GM12873 (cell line): Measurements from ENCODE around the gene ZNF638.

Experiments used
- CTCF ChIP-seq: IDR thresholded peaks from 2 replicates; pipeline ENCODE4 v1.5.1; 2012; ENCODE audit warnings: low read depth, mild to moderate bottlenecking, moderate library complexity, low read length, control low read depth; ENCODE audit not compliant: insufficient read depth; ENCODE audit errors: missing control alignments

Gene ZNF638

DNA sequence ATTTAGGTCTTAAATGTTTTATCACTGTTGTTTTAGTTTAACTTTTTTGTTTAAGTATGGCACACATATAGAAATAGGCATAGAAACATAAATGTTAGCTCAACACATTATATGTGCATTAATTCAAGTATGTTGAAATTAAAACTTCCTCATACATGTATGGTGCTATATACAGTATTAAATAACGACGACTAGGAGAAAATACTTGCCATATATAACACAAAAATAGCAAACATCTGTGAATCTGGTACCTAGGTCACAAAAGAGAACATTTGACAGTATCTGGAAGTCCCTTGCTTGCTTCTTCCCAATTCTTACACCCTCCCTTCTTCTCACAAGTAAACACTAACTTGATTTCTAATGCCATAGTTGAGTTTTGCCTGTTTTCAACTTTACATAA, 38.4 kb downstream of the ZNF638 start:
- no peak for TF ChIP-seq CTCF

DNA sequence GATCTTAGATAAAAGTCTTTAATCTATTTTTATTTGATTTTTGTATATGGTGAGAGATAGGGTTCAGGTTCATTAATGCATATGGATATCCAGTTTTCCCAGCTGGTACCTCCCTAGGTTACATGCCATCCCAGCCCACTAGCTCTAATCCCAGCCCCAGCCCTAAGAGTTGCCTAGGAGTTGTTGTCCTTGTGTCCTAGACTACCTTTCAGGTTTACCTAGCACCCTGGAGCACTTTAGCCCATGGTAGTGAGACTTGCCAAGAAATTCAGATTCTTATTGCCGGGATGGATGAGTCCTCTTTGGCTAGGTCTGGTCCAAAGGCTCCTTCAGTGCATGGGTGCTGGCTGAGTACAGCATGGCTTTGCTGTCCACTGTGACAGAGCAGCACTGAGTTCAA, 40.5 kb downstream of the ZNF638 start:
- no peak for TF ChIP-seq CTCF

GRCh38 chr2:71379086-71379485, 47.5 kb downstream of the ZNF638 start:
- no peak for TF ChIP-seq CTCF

DNA sequence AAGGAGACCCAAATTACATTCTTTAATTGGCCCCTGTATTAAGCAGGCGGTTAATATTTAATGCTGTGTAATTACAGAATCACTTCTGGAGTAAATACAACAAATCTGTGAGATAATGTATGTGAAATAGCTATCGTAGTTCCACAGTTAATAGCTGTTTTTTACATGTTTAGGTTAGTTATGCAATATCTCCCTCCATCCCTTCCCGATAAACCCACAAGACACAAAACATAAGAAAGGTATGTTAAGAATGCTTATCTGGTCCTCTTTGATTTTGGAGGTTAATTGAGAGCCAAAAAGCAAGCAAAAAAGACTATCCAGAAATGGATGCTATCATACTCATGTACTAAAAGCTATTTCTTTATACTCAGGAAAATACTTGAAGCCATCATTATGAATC, 49.1 kb downstream of the ZNF638 start:
- no peak for TF ChIP-seq CTCF

- no peak for TF ChIP-seq CTCF
Measured at GRCh38 chr2:71385012-71385411, 53.4 kb downstream of the ZNF638 start.

DNA sequence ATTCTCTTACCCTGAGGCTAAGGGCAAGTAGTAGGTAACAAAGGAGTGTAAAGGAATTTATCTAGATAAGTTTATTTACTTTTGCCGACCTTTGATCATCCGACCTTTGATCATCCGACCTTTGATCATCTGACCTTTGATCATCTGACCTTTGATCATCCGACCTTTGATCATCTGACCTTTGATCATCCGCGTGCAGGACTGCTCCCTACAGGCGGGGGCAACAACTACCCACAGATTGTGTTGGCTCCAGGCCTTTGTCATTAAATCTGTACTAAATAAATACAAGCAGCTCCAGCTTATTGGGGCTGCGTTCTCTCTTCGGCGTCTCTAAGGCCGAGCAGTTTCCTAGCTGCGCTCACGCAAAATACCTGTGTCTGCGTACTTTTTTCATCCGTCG, 56.6 kb downstream of the ZNF638 start:
- TF ChIP-seq CTCF: no peak

DNA sequence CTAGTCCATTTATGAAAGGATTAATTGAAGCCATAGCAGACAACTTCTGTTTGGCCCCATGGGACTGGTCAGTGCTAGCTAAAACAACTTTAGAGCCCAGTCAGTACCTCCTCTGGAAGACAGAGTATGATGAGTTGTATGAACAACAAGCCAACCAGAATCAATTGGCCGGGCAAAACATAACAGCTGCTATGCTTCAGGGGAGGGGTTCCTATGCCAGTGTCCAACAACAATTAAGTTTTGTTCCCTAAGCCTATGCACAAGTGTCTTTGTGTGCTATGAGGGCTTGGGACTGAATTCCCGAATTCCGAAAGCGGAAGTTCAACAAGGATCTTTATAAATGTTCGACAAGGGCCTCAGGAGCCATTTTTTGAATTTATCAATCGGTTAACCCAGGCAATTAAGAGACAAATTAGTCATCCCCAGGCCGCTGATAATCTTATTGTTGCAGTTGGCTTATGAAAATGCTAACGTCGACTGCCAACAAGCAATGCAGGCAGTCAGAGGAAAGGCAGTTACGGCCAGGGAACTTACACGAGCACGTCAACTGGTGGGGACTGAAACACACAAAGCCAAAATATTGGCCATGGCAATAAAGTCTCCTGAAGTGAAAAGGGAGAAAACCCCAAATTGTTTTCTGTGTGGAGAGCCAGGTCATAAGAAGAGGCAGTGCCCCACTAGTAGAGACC, 57.9 kb downstream of the ZNF638 start:
- TF ChIP-seq CTCF: no peak

DNA sequence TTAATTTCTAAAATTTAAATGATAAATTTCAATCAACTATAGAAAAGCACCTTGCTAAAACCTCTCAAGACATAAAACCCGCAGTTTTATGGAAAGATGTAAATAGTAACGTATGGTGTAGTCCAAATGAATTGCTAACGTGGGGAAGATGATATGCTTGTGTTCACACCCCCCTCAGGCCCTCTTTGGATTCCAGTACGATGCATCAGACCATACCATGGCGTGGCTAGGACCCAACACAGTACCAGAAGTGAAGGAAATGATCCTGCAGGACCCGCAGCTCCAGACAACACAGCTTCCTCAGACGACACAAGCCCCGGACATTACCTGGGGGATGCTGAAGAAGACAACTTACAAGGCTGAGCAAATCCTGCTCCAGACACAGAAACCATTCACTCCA, 61.6 kb downstream of the ZNF638 start:
- TF ChIP-seq CTCF: no peak
